HepG2 (cell line): Measurements from ENCODE around the gene ZFPM1. TPM values are rescaled to one million over a fixed set of nuclear protein-coding genes. Genes with fewer than 3 reads are reported as not detected.

Experiments
- ATAC-seq: fragments of 200-7000 bp; cut with Tn5 transposase; 3 replicates; pipeline ENCODE4 v1.9.1; 2020; ENCODE audit warnings: mild to moderate bottlenecking, moderate library complexity
- BruUV-seq: library from RNA; stranded (reverse); fragments of 400-500 nt; replicated peaks from 2 replicates; lab custom pipeline; 2021; lab: Mats Ljungman, UMichigan
- CTCF ChIA-PET: fragments of 300-600 bp; formaldehyde crosslinking; extraction: SDS; loops from one replicate; lab custom pipeline; 2021; ENCODE audit warnings: low total read pairs, inconsistent platforms, low intra/inter-chr PET ratio; lab: Yijun Ruan, JAX
- POLR2A ChIA-PET: fragments of 350-600 bp; sonication (Branson Sonifier 250); formaldehyde crosslinking; loops from one replicate; lab custom pipeline; 2020; ENCODE audit warnings: antibody characterized with exemption, inconsistent platforms; lab: Yijun Ruan, JAX
- DNase-seq: peaks from one replicate; pipeline ENCODE4 v3.0.0-alpha.2; 2015; ENCODE audit warnings: low spot score
- FAIRE-seq: peaks from 3 replicates; lab custom pipeline; 2011; peaks lifted over from hg19 to GRCh38; lab: Jason Lieb, UNC
- H2AFZ ChIP-seq: one replicate; pipeline ENCODE4 v1.6.1; 2011; ENCODE audit warnings: low read length, inconsistent platforms
- H3K27ac ChIP-seq: fragments of 300-600 bp; 3 replicates; pipeline ENCODE4 v1.8.0; 2011; ENCODE audit warnings: mixed run types, mild to moderate bottlenecking, mixed read lengths, low read length, inconsistent platforms; ENCODE audit not compliant: insufficient read depth; ENCODE audit errors: extremely low read length
- H3K27me3 ChIP-seq, 2 experiments: fragments of 200-600 bp in 1 of 2; 2 replicates in 1 of 2; 3 replicates in 1 of 2; pipeline versions ENCODE4 v1.6.0 to v1.8.0; 2011; ENCODE audit warnings: low read length in 2 of 2, mild to moderate bottlenecking in 2 of 2, moderate library complexity in 2 of 2, inconsistent platforms in 1 of 2; ENCODE audit not compliant: insufficient read depth in 2 of 2, control insufficient read depth in 1 of 2
- H3K36me3 ChIP-seq, 2 experiments: fragments of 200-600 bp in 1 of 2; replicated peaks in 1 of 2; 2 replicates in 1 of 2; 3 replicates in 1 of 2; pipeline versions ENCODE4 v1.5.1 to v1.8.0; 2011; ENCODE audit warnings: low read length in 2 of 2, inconsistent platforms in 1 of 2; ENCODE audit not compliant: insufficient read depth in 2 of 2, control insufficient read depth in 1 of 2
- H3K4me1 ChIP-seq: 2 replicates; pipeline ENCODE4 v1.5.1; 2012; ENCODE audit warnings: low read length, inconsistent platforms; ENCODE audit not compliant: insufficient read depth
- H3K4me2 ChIP-seq: 2 replicates; pipeline ENCODE4 v1.6.0; 2011; ENCODE audit warnings: low read depth, low read length, inconsistent platforms
- H3K4me3 ChIP-seq, 3 experiments: fragments of 200-600 bp in 1 of 3; sonication (generic), shearing (Covaris generic) in 1 of 3; replicated peaks in 1 of 3; 2 replicates each; pipeline ENCODE4 v1.5.1; 2011 to 2016; ENCODE audit warnings: low read length in 3 of 3, inconsistent platforms in 2 of 3, low read depth in 2 of 3, mild to moderate bottlenecking in 2 of 3, control low read depth in 1 of 3, mixed read lengths in 1 of 3; ENCODE audit not compliant: insufficient read depth in 1 of 3
- H3K79me2 ChIP-seq: one replicate; pipeline ENCODE4 v1.6.1; 2011; ENCODE audit warnings: low read length, inconsistent platforms; ENCODE audit not compliant: insufficient read depth
- H3K9ac ChIP-seq: 2 replicates; pipeline ENCODE4 v1.6.0; 2011; ENCODE audit warnings: mild to moderate bottlenecking, low read depth, low read length, inconsistent platforms; ENCODE audit not compliant: insufficient read depth
- H3K9me3 ChIP-seq: 2 replicates; pipeline ENCODE4 v1.5.1; 2012; ENCODE audit warnings: mild to moderate bottlenecking, low read length
- H4K20me1 ChIP-seq: 2 replicates; pipeline ENCODE4 v1.6.0; 2011; ENCODE audit warnings: inconsistent platforms, mild to moderate bottlenecking, low read length, moderate library complexity; ENCODE audit not compliant: insufficient read depth
- HNF4A ChIP-seq: sonication (generic); formaldehyde crosslinking; IDR thresholded peaks from 2 replicates; pipeline ENCODE4 v1.4.0; 2020; ENCODE audit warnings: missing genetic modification reagents
- MAZ ChIP-seq, 2 experiments: sonication (generic) in 1 of 2; formaldehyde crosslinking in 1 of 2; IDR thresholded peaks; 2 replicates each; pipeline versions ENCODE4 v1.5.0 to v1.6.1; 2012 to 2020; ENCODE audit warnings: low read depth in 2 of 2, mild to moderate bottlenecking in 2 of 2, borderline replicate concordance in 1 of 2, improper control_type of control experiment in 1 of 2, low read length in 1 of 2, missing genetic modification reagents in 1 of 2, moderate library complexity in 1 of 2
- NONO ChIP-seq, 2 experiments: fragments of 450-650 bp in 1 of 2; sonication (generic) in 1 of 2; formaldehyde crosslinking in 1 of 2; IDR thresholded peaks in 1 of 2; conservative IDR thresholded peaks in 1 of 2; 2 replicates each; pipeline versions ENCODE4 v1.6.1 to v1.8.0; 2017 to 2022; ENCODE audit warnings: mild to moderate bottlenecking in 1 of 2, missing genetic modification reagents in 1 of 2, moderate library complexity in 1 of 2
- RXRA ChIP-seq: sonication (generic); formaldehyde crosslinking; IDR thresholded peaks from 2 replicates; pipeline ENCODE4 v1.5.1; 2020; ENCODE audit warnings: missing genetic modification reagents
- RXRB ChIP-seq: IDR thresholded peaks from 2 replicates; pipeline ENCODE4 v1.6.1; 2016; ENCODE audit warnings: borderline replicate concordance, missing genetic modification reagents, missing compliant biosample characterization
- TRIM24 ChIP-seq: sonication (generic); formaldehyde crosslinking; IDR thresholded peaks from 2 replicates; pipeline ENCODE4 v1.8.0; 2022; ENCODE audit warnings: mild to moderate bottlenecking, missing genetic modification reagents
- ZMYM3 ChIP-seq: sonication (generic); formaldehyde crosslinking; IDR thresholded peaks from 2 replicates; pipeline ENCODE4 v1.5.1; 2020; ENCODE audit warnings: mild to moderate bottlenecking, missing genetic modification reagents
- ZNF430 ChIP-seq: sonication (generic); formaldehyde crosslinking; IDR thresholded peaks from 2 replicates; pipeline ENCODE4 v1.9.0; 2021; ENCODE audit warnings: mild to moderate bottlenecking, missing genetic modification reagents
- ZNF629 ChIP-seq: sonication (generic); formaldehyde crosslinking; conservative IDR thresholded peaks from 2 replicates; pipeline ENCODE4 v1.5.0; 2020; ENCODE audit warnings: missing genetic modification reagents
- WGBS: methylation state at CpG from one replicate; pipeline ENCODE4 v1.1.6; 2017; ENCODE audit warnings: low lambda C conversion rate; 5-methylcytosine and 5-hydroxymethylcytosine counted together
- in situ Hi-C: cut with HindIII; loops from 2 replicates; pipeline ENCODE4 v1.10.0; 2017; ENCODE audit warnings: low pct_unique_long_range_greater_than_20kb; ENCODE audit not compliant: extremely low pct_ligation_motif_present
- intact Hi-C: fragments of 100-400 bp; cut with micrococcal nuclease; formaldehyde crosslinking; loops from one replicate; pipeline ENCODE4 v1.10.0; 2022; ENCODE audit not compliant: unreplicated experiment
- polyA plus RNA-seq, 8 experiments: library from polyadenylated mRNA; depleted of rRNA in 3 of 8; stranded (reverse) in 7 of 8; unstranded in 1 of 8; fragments of >200 nt; fragmentation: Illumina TruSeq in 4 of 8; extraction: Trizol in 4 of 8; gene quantifications; 2 replicates each; pipeline versions ENCODE4 v1.2.1 to v1.2.3, GENCODE V29; 2011 to 2016; ENCODE audit warnings: low read depth in 4 of 8, missing spikeins in 1 of 8, mixed read lengths in 1 of 8; ENCODE audit not compliant: insufficient read depth in 1 of 8
- total RNA-seq, 5 experiments: library from RNA; depleted of rRNA; stranded (reverse); fragments of >200 nt; fragmentation: Illumina TruSeq; extraction: Trizol; gene quantifications; 2 replicates each; pipeline ENCODE4 v1.2.3, GENCODE V29; 2016; ENCODE audit warnings: low read depth in 1 of 5

ZFPM1 gene
- total and polyA plus RNA-seq, 2 of the 13 experiments (the other 11 are each of a cell fraction or from before 2014, with no cell fraction given) = 1.3 to 3.8 TPM

DNA sequence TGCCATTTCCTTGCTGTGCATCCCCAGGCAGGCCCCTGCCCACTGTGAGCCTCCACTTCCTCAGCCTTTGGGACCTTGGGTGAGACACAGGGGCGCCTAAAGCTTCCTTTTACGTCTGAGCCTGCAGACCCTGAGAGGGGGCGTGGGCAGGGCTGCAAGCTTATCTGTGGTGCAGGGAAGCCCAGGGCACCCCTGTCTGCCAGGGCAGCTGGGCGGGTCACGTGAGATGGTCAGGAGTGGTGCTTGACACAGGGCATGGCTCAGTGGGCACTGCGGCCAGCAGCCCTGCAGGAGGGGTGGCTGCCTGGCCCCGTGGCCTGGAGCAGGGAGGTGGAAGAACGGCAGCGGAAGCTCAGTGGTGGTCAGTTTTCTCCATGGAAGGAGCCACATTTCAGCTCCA, 62.3 kb downstream of the ZFPM1 start:
- peaks cover 6% of the 10 kb centered on the region; the same call in 1 of the 2 replicates for H3K9me3 ChIP-seq
- ATAC-seq = no peak
- ChIA-PET CTCF (no interaction called here), POLR2A (interaction anchor here (0.7 to 1.5 kb wide), 2 partner anchors 10 to 27 kb away, joined by 3 to 5 read pairs; no protein-coding TSS in a partner anchor)
- DNase-seq = no peak
- no peak overlapping the region for H3K4me3 ChIP-seq
- 100% methylated on average over 2 of the region's 9 CpGs for WGBS
- no TSS peak for BruUV-seq
- H3K36me3 ChIP-seq = peaks cover 4 to 7% of the 10 kb centered on the region in 2 experiments; a peak in 3 of 5 replicates
- no peaks in the 10 kb centered on the region for H3K27me3 ChIP-seq
- FAIRE-seq = no peak
- H3K27ac ChIP-seq = no peak overlapping the region
- TF ChIP-seq MAZ (IDR thresholded peaks at IDR 0.05; ENCODE audit: borderline replicate concordance, low read depth, low read length) = no peak
- 0 out of 2 replicates have a peak, but pooled peaks have one; percentile 25 for TF ChIP-seq MAZ (CRISPR knock-in tag; IDR thresholded peaks at IDR 0.05; ENCODE audit: low read depth)
- TF ChIP-seq TRIM24 (CRISPR knock-in tag) = 0 out of 2 replicates have a peak, but pooled peaks have one; percentile 13
- no peak for TF ChIP-seq NONO (IDR thresholded peaks at IDR 0.05)
- 0 out of 2 replicates have a peak, but pooled peaks have one; percentile 30 for TF ChIP-seq NONO (CRISPR knock-in tag; conservative IDR thresholded peaks at IDR 0.05)
- TF ChIP-seq ZNF430 (CRISPR knock-in tag) = no peak
- H3K4me1 ChIP-seq = peaks cover 2% of the 10 kb centered on the region
- H4K20me1 ChIP-seq = no peaks in the 10 kb centered on the region
- intact Hi-C loops = no loop called here
- in situ Hi-C loops = no loop called here
- H3K9ac ChIP-seq = no peak overlapping the region
- no peak overlapping the region for H3K4me2 ChIP-seq
- H2AFZ ChIP-seq = no peak overlapping the region
- peaks cover 2% of the 10 kb centered on the region for H3K79me2 ChIP-seq

DNA sequence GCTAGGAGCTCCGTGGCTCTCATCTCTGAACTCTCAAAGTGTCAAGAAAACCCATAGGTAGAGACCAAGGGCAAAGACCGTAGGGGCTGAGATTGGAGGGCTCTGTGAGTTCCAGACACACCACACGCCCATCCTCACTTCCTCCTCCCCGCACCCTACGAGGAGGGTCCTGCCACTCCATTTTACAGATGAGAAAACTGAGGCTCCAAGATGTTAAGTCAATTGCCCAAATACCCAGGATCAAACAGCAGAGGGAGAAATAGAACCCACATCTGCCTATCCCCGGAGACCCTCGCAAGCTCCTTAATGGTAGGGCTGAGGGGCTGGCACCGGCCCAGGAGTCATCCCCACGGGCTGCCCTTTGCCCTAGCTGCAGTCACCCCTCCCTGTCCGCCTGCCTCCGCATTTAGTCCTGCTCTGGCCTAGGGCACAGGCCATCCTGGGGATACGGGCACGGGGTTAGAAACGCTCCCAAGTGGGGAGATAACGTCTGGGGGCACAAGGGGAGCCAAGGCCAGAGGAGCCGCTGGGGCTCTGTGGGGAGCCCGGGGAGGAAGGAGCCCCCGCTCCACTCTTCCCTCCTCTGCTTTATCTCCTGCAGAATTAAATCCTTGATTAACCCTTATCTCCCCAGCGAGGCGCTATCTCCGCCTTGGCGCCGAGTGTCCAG, 63.0 kb downstream of the ZFPM1 start:
- Histone ChIP-seq H4K20me1 (no peaks in the 10 kb centered on the region), H3K27me3 (no peaks in the 10 kb centered on the region), H3K4me1 (no peaks in the 10 kb centered on the region), H3K4me3 (no peak overlapping the region), H3K9ac (no peak overlapping the region), H2AFZ (no peak overlapping the region), H3K4me2 (no peak overlapping the region), H3K9me3 (peaks cover 6% of the 10 kb centered on the region; the same call in 1 of the 2 replicates), H3K79me2 (peaks cover 2% of the 10 kb centered on the region), H3K36me3 (peaks cover 4 to 7% of the 10 kb centered on the region in 2 experiments; a peak in 3 of 5 replicates), H3K27ac (no peak overlapping the region)
- in situ Hi-C loops = no loop called here
- intact Hi-C loops = no loop called here
- FAIRE-seq (no peak), DNase-seq (no peak), ATAC-seq (no peak)
- no TSS peak for BruUV-seq
- 96% methylated on average over 23 of the region's 23 CpGs for WGBS
- POLR2A ChIA-PET = interaction anchor here (1.5 kb wide), 1 partner anchor 28 kb away, joined by 5 read pairs; no protein-coding TSS in a partner anchor
- CTCF ChIA-PET = no interaction called here
- no peak for TF ChIP-seq RXRA (CRISPR knock-in tag)
- peak; percentile 88 for TF ChIP-seq ZNF629
- TF ChIP-seq ZMYM3 (CRISPR knock-in tag) = peak; percentile 42; the same call in 1 of the 2 replicates
- no peak for TF ChIP-seq HNF4A (CRISPR knock-in tag)
- TF ChIP-seq RXRB (CRISPR knock-in tag) = no peak
